ENCODE measurements around the gene PPP2R2C.

PPP2R2C gene

GRCh38 chr4:6277935-6278800 lies 194.2 kb downstream of the PPP2R2C start:
- no peak for DNase-seq

GRCh38 chr4:6277139-6277802 lies 195.1 kb downstream of the PPP2R2C start:
- no peak for DNase-seq

GRCh38 chr4:6275898-6276806 lies 196.3 kb downstream of the PPP2R2C start:
- DNase-seq, result no peak

GRCh38 chr4:6275351-6275750 lies 197.1 kb downstream of the PPP2R2C start:
- DNase-seq, result no peak

GRCh38 chr4:6273661-6273990 lies 198.8 kb downstream of the PPP2R2C start:
- DNase-seq, result no peak

GRCh38 chr4:6272863-6273660 lies 199.4 kb downstream of the PPP2R2C start:
- no peak for DNase-seq

GRCh38 chr4:6271701-6272465 lies 200.5 kb downstream of the PPP2R2C start:
- no peak for DNase-seq

- no peak for DNase-seq
These were observed 201.2 kb downstream of the PPP2R2C start for GRCh38 chr4:6271206-6271605.

GRCh38 chr4:6270636-6271121 lies 201.7 kb downstream of the PPP2R2C start:
- no peak for DNase-seq

Measured in CD4-positive, alpha-beta T cell treated with Interleukin-4 for 1 hour (primary cell).